ENCODE measurements around the gene SCTR. TPM values are rescaled to one million over a fixed set of nuclear protein-coding genes. Genes with fewer than 3 reads are reported as not detected.

SCTR gene
- total and polyA plus RNA-seq, 2 of the 13 experiments (the other 11 are each of a cell fraction or from before 2014, with no cell fraction given) = not detected

DNA sequence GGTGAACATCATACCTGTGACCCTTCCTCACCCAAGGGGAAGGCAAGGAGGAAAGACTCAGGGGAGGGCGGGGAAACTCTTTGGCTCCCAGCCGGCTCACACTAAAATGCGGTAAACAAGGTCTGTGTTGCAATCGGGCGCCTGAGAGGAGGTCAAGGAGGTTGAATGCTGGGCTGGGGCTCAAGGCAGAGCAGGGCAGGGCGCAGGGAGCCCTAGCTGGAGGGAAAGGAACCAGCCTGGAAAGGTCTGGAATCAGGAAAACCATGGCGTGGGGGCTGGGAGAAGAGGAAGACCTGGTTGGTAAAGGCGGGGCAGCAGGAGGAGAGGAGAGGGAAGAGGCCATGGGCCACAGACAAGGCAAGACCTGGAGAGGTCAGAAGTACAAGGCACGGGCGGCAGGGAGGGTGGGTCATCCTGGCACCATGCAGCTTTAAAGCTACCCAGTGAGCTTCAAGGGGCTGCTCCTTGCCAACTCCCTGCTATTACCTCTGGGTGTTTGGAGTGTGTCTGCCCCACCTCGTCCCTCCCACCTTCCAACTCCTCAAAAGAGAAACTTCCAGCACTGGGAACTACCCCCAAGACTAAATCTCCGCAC lies 97.4 kb downstream of the SCTR start (continued):
- TF ChIP-seq ZNF660 (CRISPR knock-in tag; IDR thresholded peaks at IDR 0.05; ENCODE audit: borderline replicate concordance, low read depth) (no peak), ZNF678 (CRISPR knock-in tag; IDR thresholded peaks at IDR 0.05) (no peak), ZNF891 (CRISPR knock-in tag; IDR thresholded peaks at IDR 0.05) (0 out of 2 replicates have a peak, but pooled peaks have one; percentile 54), ZNF777 (CRISPR knock-in tag; IDR thresholded peaks at IDR 0.05) (0 out of 2 replicates have a peak, but pooled peaks have one; percentile 29), NR3C1 (CRISPR knock-in tag; IDR thresholded peaks at IDR 0.05) (no peak), FOXA3 (CRISPR knock-in tag; IDR thresholded peaks at IDR 0.05) (peak; percentile 93), HHEX (CRISPR knock-in tag; IDR thresholded peaks at IDR 0.05) (no peak), MTA1 (CRISPR knock-in tag; IDR thresholded peaks at IDR 0.05; ENCODE audit: borderline replicate concordance) (peak; percentile 96), ISX (CRISPR knock-in tag; conservative IDR thresholded peaks at IDR 0.05) (no peak), ZNF446 (CRISPR knock-in tag; IDR thresholded peaks at IDR 0.05) (no peak), RFX3 (CRISPR knock-in tag; IDR thresholded peaks at IDR 0.05) (no peak), ZNF605 (CRISPR knock-in tag; IDR thresholded peaks at IDR 0.05) (no peak), HNF4G (IDR thresholded peaks at IDR 0.05; ENCODE audit: borderline replicate concordance, low read depth, low read length) (0 out of 2 replicates have a peak, but pooled peaks have one; percentile 37), HNF4G (CRISPR knock-in tag; IDR thresholded peaks at IDR 0.05; ENCODE audit: borderline replicate concordance, low read depth) (no peak; the same call in 1 of the 2 replicates), EP300 (IDR thresholded peaks at IDR 0.05; ENCODE audit: low read depth in 2 of 2, low read length in 2 of 2) (peak in 1 of 2 experiments; percentile 89; a peak in 2 of 4 replicates), EP300 (CRISPR knock-in tag; IDR thresholded peaks at IDR 0.05; ENCODE audit: borderline replicate concordance) (no peak; the same call in 1 of the 2 replicates), ZNF850 (CRISPR knock-in tag; conservative IDR thresholded peaks at IDR 0.05) (no peak), SYNCRIP (IDR thresholded peaks at IDR 0.05; ENCODE audit: insufficient read depth, low read depth, low read length) (no peak), ZMYM3 (CRISPR knock-in tag; IDR thresholded peaks at IDR 0.05) (peak; percentile 68), ZNF556 (CRISPR knock-in tag; IDR thresholded peaks at IDR 0.05; ENCODE audit: borderline replicate concordance) (0 out of 2 replicates have a peak, but pooled peaks have one; percentile 38), ZFY (CRISPR knock-in tag; IDR thresholded peaks at IDR 0.05) (no peak), ESRRA (CRISPR knock-in tag; IDR thresholded peaks at IDR 0.05; ENCODE audit: low read depth) (peak; percentile 85; the same call in 1 of the 2 replicates)
- TF ChIP-seq, protein P1, sequence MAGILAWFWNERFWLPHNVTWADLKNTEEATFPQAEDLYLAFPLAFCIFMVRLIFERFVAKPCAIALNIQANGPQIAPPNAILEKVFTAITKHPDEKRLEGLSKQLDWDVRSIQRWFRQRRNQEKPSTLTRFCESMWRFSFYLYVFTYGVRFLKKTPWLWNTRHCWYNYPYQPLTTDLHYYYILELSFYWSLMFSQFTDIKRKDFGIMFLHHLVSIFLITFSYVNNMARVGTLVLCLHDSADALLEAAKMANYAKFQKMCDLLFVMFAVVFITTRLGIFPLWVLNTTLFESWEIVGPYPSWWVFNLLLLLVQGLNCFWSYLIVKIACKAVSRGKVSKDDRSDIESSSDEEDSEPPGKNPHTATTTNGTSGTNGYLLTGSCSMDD (CRISPR knock-in tag; IDR thresholded peaks at IDR 0.05) = no peak
- TF ChIP-seq, protein P2, sequence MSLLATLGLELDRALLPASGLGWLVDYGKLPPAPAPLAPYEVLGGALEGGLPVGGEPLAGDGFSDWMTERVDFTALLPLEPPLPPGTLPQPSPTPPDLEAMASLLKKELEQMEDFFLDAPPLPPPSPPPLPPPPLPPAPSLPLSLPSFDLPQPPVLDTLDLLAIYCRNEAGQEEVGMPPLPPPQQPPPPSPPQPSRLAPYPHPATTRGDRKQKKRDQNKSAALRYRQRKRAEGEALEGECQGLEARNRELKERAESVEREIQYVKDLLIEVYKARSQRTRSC (CRISPR knock-in tag; IDR thresholded peaks at IDR 0.05; ENCODE audit: low read depth) = 0 out of 2 replicates have a peak, but pooled peaks have one; percentile 6
- TF ChIP-seq, protein P3, sequence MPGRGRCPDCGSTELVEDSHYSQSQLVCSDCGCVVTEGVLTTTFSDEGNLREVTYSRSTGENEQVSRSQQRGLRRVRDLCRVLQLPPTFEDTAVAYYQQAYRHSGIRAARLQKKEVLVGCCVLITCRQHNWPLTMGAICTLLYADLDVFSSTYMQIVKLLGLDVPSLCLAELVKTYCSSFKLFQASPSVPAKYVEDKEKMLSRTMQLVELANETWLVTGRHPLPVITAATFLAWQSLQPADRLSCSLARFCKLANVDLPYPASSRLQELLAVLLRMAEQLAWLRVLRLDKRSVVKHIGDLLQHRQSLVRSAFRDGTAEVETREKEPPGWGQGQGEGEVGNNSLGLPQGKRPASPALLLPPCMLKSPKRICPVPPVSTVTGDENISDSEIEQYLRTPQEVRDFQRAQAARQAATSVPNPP (CRISPR knock-in tag; IDR thresholded peaks at IDR 0.05) = no peak
- TF ChIP-seq, protein P4, sequence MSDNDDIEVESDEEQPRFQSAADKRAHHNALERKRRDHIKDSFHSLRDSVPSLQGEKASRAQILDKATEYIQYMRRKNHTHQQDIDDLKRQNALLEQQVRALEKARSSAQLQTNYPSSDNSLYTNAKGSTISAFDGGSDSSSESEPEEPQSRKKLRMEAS (IDR thresholded peaks at IDR 0.05) = no peak; the same call in 1 of the 2 replicates
- TF ChIP-seq, protein P5, sequence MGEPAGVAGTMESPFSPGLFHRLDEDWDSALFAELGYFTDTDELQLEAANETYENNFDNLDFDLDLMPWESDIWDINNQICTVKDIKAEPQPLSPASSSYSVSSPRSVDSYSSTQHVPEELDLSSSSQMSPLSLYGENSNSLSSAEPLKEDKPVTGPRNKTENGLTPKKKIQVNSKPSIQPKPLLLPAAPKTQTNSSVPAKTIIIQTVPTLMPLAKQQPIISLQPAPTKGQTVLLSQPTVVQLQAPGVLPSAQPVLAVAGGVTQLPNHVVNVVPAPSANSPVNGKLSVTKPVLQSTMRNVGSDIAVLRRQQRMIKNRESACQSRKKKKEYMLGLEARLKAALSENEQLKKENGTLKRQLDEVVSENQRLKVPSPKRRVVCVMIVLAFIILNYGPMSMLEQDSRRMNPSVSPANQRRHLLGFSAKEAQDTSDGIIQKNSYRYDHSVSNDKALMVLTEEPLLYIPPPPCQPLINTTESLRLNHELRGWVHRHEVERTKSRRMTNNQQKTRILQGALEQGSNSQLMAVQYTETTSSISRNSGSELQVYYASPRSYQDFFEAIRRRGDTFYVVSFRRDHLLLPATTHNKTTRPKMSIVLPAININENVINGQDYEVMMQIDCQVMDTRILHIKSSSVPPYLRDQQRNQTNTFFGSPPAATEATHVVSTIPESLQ (CRISPR knock-in tag; conservative IDR thresholded peaks at IDR 0.05) = no peak
